Dedifferentiated amniotic fluid mesenchymal stem cell (primary cell): ENCODE measurements around the gene SCLT1.
"Not testable (repeated sequence)": the region's sequence is repeated elsewhere in the genome, so short reads cannot be mapped to it uniquely, and the experiment has no call there.

ENCODE experiments used
- DNase-seq: peaks from one replicate; pipeline ENCODE4 v3.0.0-alpha.2; 2016; ENCODE audit errors: extremely low spot score

SCLT1 gene

GRCh38 chr4:129069537-129069936 is 23.8 kb downstream of the SCLT1 start:
- not testable (repeated sequence) for DNase-seq

GRCh38 chr4:129064717-129065116 is 28.6 kb downstream of the SCLT1 start:
- DNase-seq, result peak; percentile 72

- no peak for DNase-seq
Measured at GRCh38 chr4:129063640-129064039, 29.7 kb downstream of the SCLT1 start.

GRCh38 chr4:129062580-129062979 is 30.8 kb downstream of the SCLT1 start:
- DNase-seq, result no peak

GRCh38 chr4:129059028-129059427 is 34.3 kb downstream of the SCLT1 start:
- DNase-seq, result no peak

GRCh38 chr4:129046055-129046959 is 47.0 kb downstream of the SCLT1 start:
- DNase-seq, result no peak

GRCh38 chr4:129043523-129043922 is 49.8 kb downstream of the SCLT1 start:
- peak; percentile 59 for DNase-seq

- DNase-seq, result no peak
Measured at GRCh38 chr4:129040471-129040870, 52.9 kb downstream of the SCLT1 start.

GRCh38 chr4:129037093-129037492 is 56.2 kb downstream of the SCLT1 start:
- no peak for DNase-seq

- no peak for DNase-seq
Measured at GRCh38 chr4:129014566-129015509, 78.5 kb downstream of the SCLT1 start.

- DNase-seq, result no peak
Measured at GRCh38 chr4:129008096-129008495, 85.2 kb downstream of the SCLT1 start.

- no peak for DNase-seq
Measured at GRCh38 chr4:128986908-128987307, 106.4 kb downstream of the SCLT1 start.

GRCh38 chr4:128986019-128986418 is 107.3 kb downstream of the SCLT1 start:
- DNase-seq, result no peak

GRCh38 chr4:128983771-128984485 is 109.4 kb downstream of the SCLT1 start:
- DNase-seq, result no peak

GRCh38 chr4:128981377-128981776 is 112.0 kb downstream of the SCLT1 start:
- DNase-seq, result no peak

GRCh38 chr4:128980816-128981326 is 112.5 kb downstream of the SCLT1 start:
- no peak for DNase-seq

GRCh38 chr4:128979934-128980333 is 113.4 kb downstream of the SCLT1 start:
- DNase-seq, result peak; percentile 69

- DNase-seq, result no peak
Measured at GRCh38 chr4:128978985-128979384, 114.4 kb downstream of the SCLT1 start.

- no peak for DNase-seq
Measured at GRCh38 chr4:128974136-128974581, 119.2 kb downstream of the SCLT1 start.

GRCh38 chr4:128973384-128973783 is 120.0 kb downstream of the SCLT1 start:
- no peak for DNase-seq

- DNase-seq, result no peak
Measured at GRCh38 chr4:128961405-128961804, 131.9 kb downstream of the SCLT1 start.

- no peak for DNase-seq
Measured at GRCh38 chr4:128958194-128958593, 135.1 kb downstream of the SCLT1 start.
